Right atrium auricular region (tissue), 2 donors: ENCODE measurements around the gene CELSR1. TPM values are rescaled to one million over a fixed set of nuclear protein-coding genes. Genes with fewer than 3 reads are reported as not detected.
"Not testable (repeated sequence)": the region's sequence is repeated elsewhere in the genome, so short reads cannot be mapped to it uniquely, and the experiment has no call there.

Experiments used
- DNase-seq: peaks from one replicate; pipeline ENCODE4 v3.0.0-alpha.2; 2019; ENCODE audit warnings: low spot score
- H3K27ac ChIP-seq, 2 donors: fragments of 200-600 bp; sonication (generic); 1 replicate in 1 of 2; 2 replicates in 1 of 2; pipeline ENCODE4 v1.5.1; 2016 to 2019
- H3K27me3 ChIP-seq, 2 donors: fragments of 200-600 bp; sonication (generic); one replicate each; pipeline versions ENCODE4 v1.5.1 to v1.6.0; 2017 to 2019
- H3K36me3 ChIP-seq: fragments of 200-600 bp; sonication (generic); one replicate; pipeline ENCODE4 v1.5.1; 2016
- H3K4me1 ChIP-seq, 2 donors: fragments of 200-600 bp; sonication (generic); one replicate each; pipeline versions ENCODE4 v1.5.1 to v1.6.0; 2017 to 2019
- H3K4me3 ChIP-seq, 2 donors: fragments of 200-600 bp; sonication (generic); 1 replicate in 1 of 2; 2 replicates in 1 of 2; pipeline ENCODE4 v1.5.1; 2017 to 2019; ENCODE audit warnings: mild to moderate bottlenecking in 1 of 2, moderate library complexity in 1 of 2
- H3K9me3 ChIP-seq, 2 donors: fragments of 200-600 bp; sonication (generic); one replicate each; pipeline ENCODE4 v1.5.1; 2019
- CTCF ChIP-seq, 2 donors: fragments of 200-600 bp; sonication (generic); IDR thresholded peaks; one replicate each; pipeline ENCODE4 v1.5.1; 2019; ENCODE audit warnings: antibody characterized with exemption in 2 of 2
- total RNA-seq, 2 donors: library from RNA; depleted of rRNA; stranded (reverse); fragments of >200 nt; gene quantifications; one replicate each; pipeline ENCODE4 v1.1.0, GENCODE V29; 2016

Gene CELSR1
- total RNA-seq, 2 donors from 2014 or later = 7.1 to 9.6 TPM

- no peak for TF ChIP-seq CTCF (IDR thresholded peaks at IDR 0.05)
- DNase-seq = no peak
- no peaks in the 10 kb centered on the region for H3K9me3 ChIP-seq
These were observed 32.8 kb downstream of the CELSR1 start for GRCh38 chr22:46504584-46504983.

GRCh38 chr22:46502440-46503175 is 34.8 kb downstream of the CELSR1 start:
- Histone ChIP-seq H3K27me3 (no peaks in the 10 kb centered on the region), H3K27ac (no peak overlapping the region), H3K4me1 (no peaks in the 10 kb centered on the region), H3K4me3 (no peak overlapping the region), H3K36me3 (no peaks in the 10 kb centered on the region), H3K9me3 (no peaks in the 10 kb centered on the region)
- no peak for DNase-seq
- no peak for TF ChIP-seq CTCF (IDR thresholded peaks at IDR 0.05)

More at GRCh38 chr22:46504584-46504983, 32.8 kb downstream of the CELSR1 start:
- Histone ChIP-seq H3K27ac (no peak overlapping the region), H3K36me3 (no peaks in the 10 kb centered on the region), H3K4me1 (no peaks in the 10 kb centered on the region), H3K27me3 (no peaks in the 10 kb centered on the region), H3K4me3 (no peak overlapping the region)

GRCh38 chr22:46501701-46502100 is 35.7 kb downstream of the CELSR1 start:
- TF ChIP-seq CTCF (IDR thresholded peaks at IDR 0.05) = no peak
- H3K36me3 ChIP-seq = no peaks in the 10 kb centered on the region
- H3K4me3 ChIP-seq = no peak overlapping the region
- no peaks in the 10 kb centered on the region for H3K4me1 ChIP-seq
- H3K27ac ChIP-seq = no peak overlapping the region
- H3K27me3 ChIP-seq = no peaks in the 10 kb centered on the region
- H3K9me3 ChIP-seq = no peaks in the 10 kb centered on the region
- no peak for DNase-seq

GRCh38 chr22:46501265-46501664 is 36.2 kb downstream of the CELSR1 start:
- not testable (repeated sequence) for H3K9me3 ChIP-seq, H3K4me1 ChIP-seq, H3K27me3 ChIP-seq, H3K4me3 ChIP-seq, DNase-seq, H3K36me3 ChIP-seq, H3K27ac ChIP-seq

- no peak for DNase-seq
- H3K9me3 ChIP-seq = no peaks in the 10 kb centered on the region
- no peaks in the 10 kb centered on the region for H3K27me3 ChIP-seq
- no peak for TF ChIP-seq CTCF (IDR thresholded peaks at IDR 0.05)
- H3K4me3 ChIP-seq = no peak overlapping the region
- H3K27ac ChIP-seq = no peak overlapping the region
- no peaks in the 10 kb centered on the region for H3K4me1 ChIP-seq
- no peaks in the 10 kb centered on the region for H3K36me3 ChIP-seq
These were observed 37.2 kb downstream of the CELSR1 start for GRCh38 chr22:46500201-46500600.

GRCh38 chr22:46499805-46500189 is 37.6 kb downstream of the CELSR1 start:
- H3K27ac ChIP-seq = no peak overlapping the region
- no peak for DNase-seq
- no peak for TF ChIP-seq CTCF (IDR thresholded peaks at IDR 0.05)
- no peak overlapping the region for H3K4me3 ChIP-seq
- no peaks in the 10 kb centered on the region for H3K36me3 ChIP-seq
- no peaks in the 10 kb centered on the region for H3K9me3 ChIP-seq
- no peaks in the 10 kb centered on the region for H3K4me1 ChIP-seq
- H3K27me3 ChIP-seq = no peaks in the 10 kb centered on the region
